HUES48 (cell line): ENCODE measurements around the gene MS4A6E.

Experiments used
- H3K27ac ChIP-seq: one replicate; pipeline ENCODE4 v1.7.0; 2013; ENCODE audit warnings: low read depth, low read length, inconsistent platforms
- H3K27me3 ChIP-seq: 2 replicates; pipeline ENCODE4 v1.6.1; 2013; ENCODE audit warnings: mild to moderate bottlenecking, low read length; ENCODE audit not compliant: control insufficient read depth, insufficient read depth
- H3K36me3 ChIP-seq: 2 replicates; pipeline ENCODE4 v1.6.1; 2013; ENCODE audit warnings: low read length; ENCODE audit not compliant: control insufficient read depth, insufficient read depth
- H3K4me1 ChIP-seq: 2 replicates; pipeline ENCODE4 v1.6.1; 2013; ENCODE audit warnings: mild to moderate bottlenecking, low read length; ENCODE audit not compliant: control insufficient read depth, insufficient read depth
- H3K4me3 ChIP-seq: 2 replicates; pipeline ENCODE4 v1.5.1; 2013; ENCODE audit warnings: mild to moderate bottlenecking, low read depth, low read length
- H3K9ac ChIP-seq: 2 replicates; pipeline ENCODE4 v1.6.1; 2013; ENCODE audit warnings: mild to moderate bottlenecking, low read depth, low read length, moderate library complexity
- H3K9me3 ChIP-seq: 2 replicates; pipeline ENCODE4 v1.6.1; 2013; ENCODE audit warnings: low read length; ENCODE audit not compliant: control insufficient read depth, insufficient read depth

Gene MS4A6E

GRCh38 chr11:60307507-60308195 lies 19.4 kb upstream of the MS4A6E start:
- H3K36me3 ChIP-seq, result no peaks in the 10 kb centered on the region
- H3K4me1 ChIP-seq, result 0 out of 2 replicates have a peak, but pooled peaks cover 4% of the 10 kb centered on the region
- no peaks in the 10 kb centered on the region for H3K27me3 ChIP-seq
- H3K4me3 ChIP-seq, result no peak overlapping the region
- no peak overlapping the region for H3K27ac ChIP-seq
- no peaks in the 10 kb centered on the region; the same call in 1 of the 2 replicates for H3K9me3 ChIP-seq
- H3K9ac ChIP-seq, result no peak overlapping the region

GRCh38 chr11:60310407-60310998 lies 16.6 kb upstream of the MS4A6E start:
- no peaks in the 10 kb centered on the region for H3K9me3 ChIP-seq
- H3K9ac ChIP-seq, result no peak overlapping the region
- no peaks in the 10 kb centered on the region for H3K27me3 ChIP-seq
- H3K27ac ChIP-seq, result no peak overlapping the region
- no peak overlapping the region for H3K4me3 ChIP-seq
- no peaks in the 10 kb centered on the region for H3K36me3 ChIP-seq
- 0 out of 2 replicates have a peak, but pooled peaks cover 4% of the 10 kb centered on the region for H3K4me1 ChIP-seq

- Histone ChIP-seq H3K36me3 (no peaks in the 10 kb centered on the region), H3K4me3 (no peak overlapping the region)
Observed at GRCh38 chr11:60314635-60315321, 12.3 kb upstream of the MS4A6E start.

DNA sequence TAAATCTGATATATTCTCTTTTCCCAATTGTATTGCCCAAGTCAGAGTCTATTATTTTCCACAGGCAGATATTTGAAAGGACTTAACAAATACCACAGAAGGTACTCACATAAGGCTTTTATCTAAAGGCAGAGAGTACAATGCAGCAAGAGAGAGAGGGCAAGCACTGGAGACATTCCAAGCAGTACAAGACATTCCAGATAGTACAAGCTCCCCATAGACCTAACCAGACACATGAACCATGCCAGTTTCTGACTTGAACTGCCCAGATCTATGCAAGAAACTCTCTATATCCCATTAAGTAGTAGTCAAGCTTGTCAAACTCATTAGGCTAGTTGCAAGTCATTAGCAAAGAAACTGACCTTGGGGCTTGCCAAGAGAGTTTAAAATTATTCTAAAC lies 11.2 kb upstream of the MS4A6E start:
- Histone ChIP-seq H3K4me3 (no peak overlapping the region), H3K36me3 (no peaks in the 10 kb centered on the region), H3K27ac (no peak overlapping the region), H3K27me3 (no peaks in the 10 kb centered on the region), H3K9ac (no peak overlapping the region), H3K9me3 (0 out of 2 replicates have a peak, but pooled peaks cover 5% of the 10 kb centered on the region), H3K4me1 (no peaks in the 10 kb centered on the region)

More at GRCh38 chr11:60314635-60315321, 12.3 kb upstream of the MS4A6E start:
- H3K4me1 ChIP-seq, result no peaks in the 10 kb centered on the region
- no peak overlapping the region for H3K9ac ChIP-seq
- H3K27me3 ChIP-seq, result no peaks in the 10 kb centered on the region
- 0 out of 2 replicates have a peak, but pooled peaks cover 5% of the 10 kb centered on the region for H3K9me3 ChIP-seq
- H3K27ac ChIP-seq, result no peak overlapping the region

DNA sequence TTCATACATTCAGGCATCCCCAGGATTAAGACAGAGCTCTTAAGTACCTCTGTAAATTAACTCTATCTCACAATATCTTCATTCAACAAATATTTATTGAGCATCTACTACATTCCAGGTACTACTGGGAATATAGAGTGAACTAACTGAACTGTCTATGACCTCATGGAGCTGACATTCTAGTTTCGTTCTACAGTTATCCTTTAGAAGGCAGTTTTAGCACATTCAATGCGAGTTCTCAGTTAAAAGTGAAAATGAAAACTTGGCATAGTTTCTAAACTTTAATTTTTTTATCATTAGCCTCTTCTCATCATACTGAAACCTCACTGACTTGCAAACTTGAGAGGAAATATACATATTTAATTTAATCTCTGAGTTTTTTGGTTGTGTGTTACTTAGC lies 10.7 kb upstream of the MS4A6E start:
- Histone ChIP-seq H3K4me1 (no peaks in the 10 kb centered on the region), H3K27ac (no peak overlapping the region), H3K27me3 (no peaks in the 10 kb centered on the region), H3K4me3 (no peak overlapping the region), H3K36me3 (no peaks in the 10 kb centered on the region), H3K9me3 (0 out of 2 replicates have a peak, but pooled peaks cover 5% of the 10 kb centered on the region), H3K9ac (no peak overlapping the region)

DNA sequence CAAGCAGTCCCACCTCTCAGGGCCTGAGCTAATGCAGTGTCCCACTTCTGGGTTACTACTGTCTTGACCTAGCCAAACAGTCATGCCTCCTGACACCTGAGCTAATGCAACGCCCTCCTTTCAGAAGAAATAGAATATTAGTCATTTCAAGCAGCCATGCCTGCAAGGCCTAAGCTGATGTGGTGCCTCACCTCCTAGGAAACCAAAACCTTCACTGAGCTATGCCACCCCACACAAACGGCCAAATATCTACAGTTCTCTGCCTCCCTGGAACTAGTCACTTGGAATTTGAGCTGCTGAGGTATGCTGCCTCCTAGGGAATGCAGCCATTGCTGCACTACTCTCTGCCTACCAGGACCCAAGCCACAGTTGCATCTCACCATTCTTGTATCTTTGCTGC lies 8.3 kb upstream of the MS4A6E start:
- H3K9me3 ChIP-seq, result 0 out of 2 replicates have a peak, but pooled peaks cover 5% of the 10 kb centered on the region
- H3K9ac ChIP-seq, result no peak overlapping the region
- H3K27ac ChIP-seq, result no peak overlapping the region
- no peak overlapping the region for H3K4me3 ChIP-seq
- H3K36me3 ChIP-seq, result no peaks in the 10 kb centered on the region
- H3K4me1 ChIP-seq, result no peaks in the 10 kb centered on the region
- H3K27me3 ChIP-seq, result no peaks in the 10 kb centered on the region

- H3K9ac ChIP-seq, result no peak overlapping the region
- 0 out of 2 replicates have a peak, but pooled peaks cover 7% of the 10 kb centered on the region for H3K9me3 ChIP-seq
- H3K36me3 ChIP-seq, result no peaks in the 10 kb centered on the region
- no peak overlapping the region for H3K27ac ChIP-seq
- H3K27me3 ChIP-seq, result no peaks in the 10 kb centered on the region
- no peaks in the 10 kb centered on the region for H3K4me1 ChIP-seq
- no peak overlapping the region for H3K4me3 ChIP-seq
Observed at GRCh38 chr11:60321051-60321450, 6.0 kb upstream of the MS4A6E start.

DNA sequence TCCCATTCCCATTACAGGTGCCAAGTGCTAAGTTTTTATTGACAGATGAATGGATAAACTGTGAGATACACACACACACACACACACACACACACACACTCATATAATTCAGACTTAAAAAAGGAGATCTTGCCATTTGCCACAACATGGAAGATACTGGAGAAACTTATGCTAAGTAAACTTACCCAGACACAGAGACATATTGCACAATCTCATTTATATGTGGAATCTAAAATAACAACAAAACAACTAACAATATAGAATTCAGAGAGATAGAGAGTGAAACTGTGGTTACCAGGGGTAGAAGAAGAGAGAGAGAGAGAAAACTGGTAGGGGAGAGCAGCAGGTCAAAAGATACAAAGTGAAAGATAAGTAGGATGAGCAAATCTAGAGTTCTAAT lies 1.4 kb downstream of the MS4A6E start:
- Histone ChIP-seq H3K9ac (no peak overlapping the region), H3K4me3 (no peak overlapping the region), H3K36me3 (no peaks in the 10 kb centered on the region)

DNA sequence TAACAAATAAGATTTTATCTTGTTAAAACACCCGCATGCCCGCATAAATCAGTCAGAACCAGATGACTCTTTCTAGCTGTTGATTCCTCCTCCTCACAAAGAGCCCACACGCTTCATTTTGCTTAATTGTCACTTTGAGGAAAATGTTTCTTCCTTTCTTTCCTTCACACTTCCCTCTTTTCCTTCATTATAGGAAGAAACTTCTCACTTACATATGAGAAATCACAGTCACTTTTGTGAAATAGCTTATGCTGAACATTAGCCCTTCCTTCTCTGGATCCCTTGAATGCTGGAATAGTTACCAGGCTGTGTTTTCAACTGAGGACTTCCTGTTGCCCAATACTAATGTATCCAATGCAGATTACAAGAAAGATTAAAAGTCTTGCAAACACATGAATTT lies 5.8 kb downstream of the MS4A6E start:
- H3K4me1 ChIP-seq, result no peaks in the 10 kb centered on the region
- no peak overlapping the region for H3K9ac ChIP-seq
- no peak overlapping the region for H3K4me3 ChIP-seq
- H3K36me3 ChIP-seq, result no peaks in the 10 kb centered on the region
- no peaks in the 10 kb centered on the region for H3K9me3 ChIP-seq
- no peaks in the 10 kb centered on the region for H3K27me3 ChIP-seq
- no peak overlapping the region for H3K27ac ChIP-seq

More for the DNA sequence above, 1.4 kb downstream of the MS4A6E start:
- no peaks in the 10 kb centered on the region for H3K4me1 ChIP-seq
- no peak overlapping the region for H3K27ac ChIP-seq
- peaks cover 10% of the 10 kb centered on the region; the same call in 1 of the 2 replicates for H3K9me3 ChIP-seq
- no peaks in the 10 kb centered on the region for H3K27me3 ChIP-seq

- Histone ChIP-seq H3K27ac (no peak overlapping the region), H3K4me1 (no peaks in the 10 kb centered on the region), H3K36me3 (no peaks in the 10 kb centered on the region), H3K4me3 (no peak overlapping the region), H3K9ac (no peak overlapping the region), H3K27me3 (no peaks in the 10 kb centered on the region), H3K9me3 (0 out of 2 replicates have a peak, but pooled peaks cover 1% of the 10 kb centered on the region)
Observed at GRCh38 chr11:60334005-60334620, 7.1 kb downstream of the MS4A6E start.
